ENCODE results near the gene KHNYN.

- no peak for TF ChIP-seq POLR2A (IDR thresholded peaks at IDR 0.05)
- TF ChIP-seq EP300 (IDR thresholded peaks at IDR 0.05) = no peak
- TF ChIP-seq CTCF (IDR thresholded peaks at IDR 0.05) = no peak
- no peak for TF ChIP-seq POLR2AphosphoS5 (IDR thresholded peaks at IDR 0.05)
These were observed 42.8 kb upstream of the KHNYN start for GRCh38 chr14:24387009-24387345.
